Liver (tissue), 3 donors: Measurements from ENCODE around the gene CLDN6.

Experiments
- ATF3 ChIP-seq: IDR thresholded peaks from 2 replicates; pipeline ENCODE4 v1.6.1; 2016; ENCODE audit warnings: antibody characterized with exemption
- EGR1 ChIP-seq, 2 donors: IDR thresholded peaks; 2 replicates each; pipeline ENCODE4 v1.6.1; 2016 to 2018; ENCODE audit warnings: antibody characterized with exemption in 2 of 2, low read depth in 2 of 2
- GABPA ChIP-seq, 2 donors: IDR thresholded peaks in 1 of 2; conservative IDR thresholded peaks in 1 of 2; 2 replicates each; pipeline ENCODE4 v1.6.1; 2016; ENCODE audit warnings: antibody characterized with exemption in 2 of 2, mild to moderate bottlenecking in 1 of 2, moderate library complexity in 1 of 2
- HNF4A ChIP-seq, 2 donors: conservative IDR thresholded peaks; 2 replicates each; pipeline ENCODE4 v1.6.1; 2016; ENCODE audit warnings: antibody characterized with exemption in 2 of 2, mild to moderate bottlenecking in 2 of 2
- JUND ChIP-seq, 2 donors: IDR thresholded peaks; 2 replicates each; pipeline ENCODE4 v1.6.1; 2016; ENCODE audit warnings: antibody characterized with exemption in 2 of 2
- RAD21 ChIP-seq, 2 donors: IDR thresholded peaks; 2 replicates each; pipeline ENCODE4 v1.6.1; 2016; ENCODE audit warnings: antibody characterized with exemption in 2 of 2, mild to moderate bottlenecking in 2 of 2
- REST ChIP-seq: IDR thresholded peaks from 2 replicates; pipeline ENCODE4 v1.6.1; 2016; ENCODE audit warnings: antibody characterized with exemption, mild to moderate bottlenecking
- RXRA ChIP-seq, 2 donors: IDR thresholded peaks; 2 replicates each; pipeline ENCODE4 v1.6.1; 2017 to 2018; ENCODE audit warnings: antibody characterized with exemption in 2 of 2, mild to moderate bottlenecking in 1 of 2
- SP1 ChIP-seq: IDR thresholded peaks from 2 replicates; pipeline ENCODE4 v1.6.1; 2018; ENCODE audit warnings: antibody characterized with exemption, mild to moderate bottlenecking
- TAF1 ChIP-seq: conservative IDR thresholded peaks from 2 replicates; pipeline ENCODE4 v1.6.1; 2016; ENCODE audit warnings: antibody characterized with exemption, mild to moderate bottlenecking
- YY1 ChIP-seq: IDR thresholded peaks from 2 replicates; pipeline ENCODE4 v1.6.1; 2016; ENCODE audit warnings: antibody characterized with exemption, mild to moderate bottlenecking
- TF ChIP-seq, protein P1 (sequence below): fragments of 150-350 bp; IDR thresholded peaks from 2 replicates; pipeline ENCODE4 v1.5.1; 2017; ENCODE audit warnings: improper control_type of control experiment, low read depth, low read length; ENCODE audit not compliant: missing input control
- TF ChIP-seq, protein P2 (sequence below): IDR thresholded peaks from 2 replicates; pipeline ENCODE4 v1.6.1; 2016; ENCODE audit warnings: antibody characterized with exemption
- TF ChIP-seq, protein P3 (sequence below): IDR thresholded peaks from 2 replicates; pipeline ENCODE4 v1.6.1; 2016; ENCODE audit warnings: antibody characterized with exemption
- donor health status: healthy.
- donor health status: healthy.

GRCh38 chr16:2999929-3000328 lies 18.1 kb downstream of the CLDN6 start:
- TF ChIP-seq, protein P1, sequence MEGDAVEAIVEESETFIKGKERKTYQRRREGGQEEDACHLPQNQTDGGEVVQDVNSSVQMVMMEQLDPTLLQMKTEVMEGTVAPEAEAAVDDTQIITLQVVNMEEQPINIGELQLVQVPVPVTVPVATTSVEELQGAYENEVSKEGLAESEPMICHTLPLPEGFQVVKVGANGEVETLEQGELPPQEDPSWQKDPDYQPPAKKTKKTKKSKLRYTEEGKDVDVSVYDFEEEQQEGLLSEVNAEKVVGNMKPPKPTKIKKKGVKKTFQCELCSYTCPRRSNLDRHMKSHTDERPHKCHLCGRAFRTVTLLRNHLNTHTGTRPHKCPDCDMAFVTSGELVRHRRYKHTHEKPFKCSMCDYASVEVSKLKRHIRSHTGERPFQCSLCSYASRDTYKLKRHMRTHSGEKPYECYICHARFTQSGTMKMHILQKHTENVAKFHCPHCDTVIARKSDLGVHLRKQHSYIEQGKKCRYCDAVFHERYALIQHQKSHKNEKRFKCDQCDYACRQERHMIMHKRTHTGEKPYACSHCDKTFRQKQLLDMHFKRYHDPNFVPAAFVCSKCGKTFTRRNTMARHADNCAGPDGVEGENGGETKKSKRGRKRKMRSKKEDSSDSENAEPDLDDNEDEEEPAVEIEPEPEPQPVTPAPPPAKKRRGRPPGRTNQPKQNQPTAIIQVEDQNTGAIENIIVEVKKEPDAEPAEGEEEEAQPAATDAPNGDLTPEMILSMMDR = no peak
- TF ChIP-seq REST (no peak), ATF3 (no peak), GABPA (IDR thresholded peaks at IDR 0.05 in 1 of 2, conservative IDR thresholded peaks at IDR 0.05 in 1 of 2) (no peak), SP1 (no peak), RAD21 (IDR thresholded peaks at IDR 0.05) (no peak), YY1 (no peak), JUND (IDR thresholded peaks at IDR 0.05) (no peak), EGR1 (IDR thresholded peaks at IDR 0.05; ENCODE audit: low read depth in 2 of 2) (no peak), TAF1 (no peak), RXRA (IDR thresholded peaks at IDR 0.05) (no peak), HNF4A (conservative IDR thresholded peaks at IDR 0.05) (no peak)
- TF ChIP-seq, protein P2, sequence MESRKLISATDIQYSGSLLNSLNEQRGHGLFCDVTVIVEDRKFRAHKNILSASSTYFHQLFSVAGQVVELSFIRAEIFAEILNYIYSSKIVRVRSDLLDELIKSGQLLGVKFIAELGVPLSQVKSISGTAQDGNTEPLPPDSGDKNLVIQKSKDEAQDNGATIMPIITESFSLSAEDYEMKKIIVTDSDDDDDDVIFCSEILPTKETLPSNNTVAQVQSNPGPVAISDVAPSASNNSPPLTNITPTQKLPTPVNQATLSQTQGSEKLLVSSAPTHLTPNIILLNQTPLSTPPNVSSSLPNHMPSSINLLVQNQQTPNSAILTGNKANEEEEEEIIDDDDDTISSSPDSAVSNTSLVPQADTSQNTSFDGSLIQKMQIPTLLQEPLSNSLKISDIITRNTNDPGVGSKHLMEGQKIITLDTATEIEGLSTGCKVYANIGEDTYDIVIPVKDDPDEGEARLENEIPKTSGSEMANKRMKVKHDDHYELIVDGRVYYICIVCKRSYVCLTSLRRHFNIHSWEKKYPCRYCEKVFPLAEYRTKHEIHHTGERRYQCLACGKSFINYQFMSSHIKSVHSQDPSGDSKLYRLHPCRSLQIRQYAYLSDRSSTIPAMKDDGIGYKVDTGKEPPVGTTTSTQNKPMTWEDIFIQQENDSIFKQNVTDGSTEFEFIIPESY = no peak
- TF ChIP-seq, protein P3, sequence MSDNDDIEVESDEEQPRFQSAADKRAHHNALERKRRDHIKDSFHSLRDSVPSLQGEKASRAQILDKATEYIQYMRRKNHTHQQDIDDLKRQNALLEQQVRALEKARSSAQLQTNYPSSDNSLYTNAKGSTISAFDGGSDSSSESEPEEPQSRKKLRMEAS = no peak
